ENCODE data around the gene PDCL3. TPM values are rescaled to one million over a fixed set of nuclear protein-coding genes. Genes with fewer than 3 reads are reported as not detected.

PDCL3 gene
- total and polyA plus RNA-seq, 5 donors from 2014 or later: 45.2 to 62.5 (median 55.5) TPM

DNA sequence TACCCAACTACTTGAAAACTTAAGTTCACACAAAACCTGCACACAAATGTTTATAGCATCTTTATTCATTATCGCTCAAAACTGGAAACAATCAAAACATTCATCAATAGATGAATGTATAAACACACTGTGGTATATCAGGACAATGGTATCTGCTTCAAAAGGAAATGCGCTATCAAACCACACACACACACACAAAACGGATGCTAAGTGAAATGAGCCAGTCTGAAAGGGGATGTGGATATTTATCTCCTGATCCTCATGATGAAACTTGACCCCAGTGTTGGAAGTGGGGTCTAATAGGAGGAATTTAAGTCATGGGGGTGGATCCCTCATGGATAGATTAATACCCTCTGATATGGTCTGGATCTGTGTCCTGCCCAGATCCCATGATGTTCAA is 22.0 kb downstream of the PDCL3 start:
- H3K36me3 Mint-ChIP-seq: peaks cover 3% of the 10 kb centered on the region
- H3K27ac ChIP-seq (ENCODE audit: insufficient read depth, low read length, poor library complexity, severe bottlenecking): no peak overlapping the region
- H3K4me3 Mint-ChIP-seq: peak overlapping the region in 1 of 4 donors; percentile 2
- H3K27me3 ChIP-seq (ENCODE audit: control insufficient read depth, insufficient read depth, low read length): no peaks in the 10 kb centered on the region
- H3K4me3 ChIP-seq (ENCODE audit: low read depth, low read length): peak overlapping the region; percentile 8
- peak overlapping the region in 2 of 3 donors; percentile 78 to 81 for H3K27ac Mint-ChIP-seq
- no peak for ATAC-seq (ENCODE audit: low read depth in 2 of 2)
- H3K4me1 ChIP-seq (ENCODE audit: control insufficient read depth, insufficient read depth, low read length, poor library complexity, severe bottlenecking): peaks cover 37% of the 10 kb centered on the region
- H3K36me3 ChIP-seq (ENCODE audit: control insufficient read depth, insufficient read depth, low read length): no peaks in the 10 kb centered on the region
- H3K27me3 Mint-ChIP-seq: peaks cover 7% of the 10 kb centered on the region
- H3K9me3 Mint-ChIP-seq: peaks cover 0 to 4% (median 0%) of the 10 kb centered on the region in 7 donors
- H3K4me1 Mint-ChIP-seq: peaks cover 17 to 50% (median 37%) of the 10 kb centered on the region in 4 donors
- peak in 1 of 3 donors; percentile 16 for DNase-seq
- H3K9me3 ChIP-seq (ENCODE audit: control insufficient read depth in 2 of 2, low read length in 2 of 2): no peaks in the 10 kb centered on the region

- Histone ChIP-seq H3K4me3 (ENCODE audit: low read depth, low read length) (peak overlapping the region; percentile 8), H3K9me3 (ENCODE audit: control insufficient read depth in 2 of 2, low read length in 2 of 2) (no peaks in the 10 kb centered on the region), H3K36me3 (ENCODE audit: control insufficient read depth, insufficient read depth, low read length) (no peaks in the 10 kb centered on the region), H3K27me3 (ENCODE audit: control insufficient read depth, insufficient read depth, low read length) (no peaks in the 10 kb centered on the region), H3K4me1 (ENCODE audit: control insufficient read depth, insufficient read depth, low read length, poor library complexity, severe bottlenecking) (peaks cover 16% of the 10 kb centered on the region), H3K27ac (ENCODE audit: insufficient read depth, low read length, poor library complexity, severe bottlenecking) (peak overlapping the region; percentile 72)
- Mint-ChIP-seq H3K27me3 (peaks cover 21% of the 10 kb centered on the region), H3K36me3 (no peaks in the 10 kb centered on the region), H3K27ac (peak overlapping the region; percentile 67 to 91 (median 76)), H3K9me3 (peaks cover 0 to 4% (median 0%) of the 10 kb centered on the region in 7 donors), H3K4me1 (peaks cover 9 to 41% (median 25%) of the 10 kb centered on the region in 4 donors), H3K4me3 (peak overlapping the region in 3 of 4 donors; percentile 10 to 44 (median 18))
- DNase-seq (peak in 2 of 3 donors; percentile 80 to 89), ATAC-seq (ENCODE audit: low read depth in 2 of 2) (peak; percentile 97)
These were observed 25.4 kb downstream of the PDCL3 start for GRCh38 chr2:100588071-100588786.

DNA sequence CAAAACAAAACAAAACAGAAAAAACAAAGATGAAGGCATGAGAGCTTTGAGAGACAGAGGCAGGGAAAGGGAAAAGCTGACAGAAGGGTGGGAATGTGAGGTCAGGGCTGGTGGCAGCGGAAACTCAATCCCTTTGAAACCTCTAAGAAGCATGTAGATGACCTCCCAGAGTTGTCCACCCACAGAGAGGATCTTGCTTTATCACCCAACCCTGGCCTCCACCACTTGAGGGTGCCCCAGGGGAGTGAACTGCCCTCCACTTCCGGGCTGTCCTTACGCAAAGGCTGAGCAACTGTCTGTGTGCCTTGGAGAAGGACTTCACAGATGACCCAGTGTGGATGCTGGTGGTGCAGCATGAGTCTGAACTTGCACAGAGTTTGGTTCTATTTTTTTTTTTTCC is 26.7 kb downstream of the PDCL3 start:
- Histone ChIP-seq H3K4me1 (ENCODE audit: control insufficient read depth, insufficient read depth, low read length, poor library complexity, severe bottlenecking) (peaks cover 16% of the 10 kb centered on the region), H3K36me3 (ENCODE audit: control insufficient read depth, insufficient read depth, low read length) (no peaks in the 10 kb centered on the region), H3K9me3 (ENCODE audit: control insufficient read depth in 2 of 2, low read length in 2 of 2) (no peaks in the 10 kb centered on the region), H3K27ac (ENCODE audit: insufficient read depth, low read length, poor library complexity, severe bottlenecking) (no peak overlapping the region), H3K27me3 (ENCODE audit: control insufficient read depth, insufficient read depth, low read length) (no peaks in the 10 kb centered on the region), H3K4me3 (ENCODE audit: low read depth, low read length) (no peak overlapping the region)
- Mint-ChIP-seq H3K36me3 (no peaks in the 10 kb centered on the region), H3K4me1 (peaks cover 9 to 34% (median 26%) of the 10 kb centered on the region in 4 donors), H3K27me3 (peaks cover 21% of the 10 kb centered on the region), H3K4me3 (no peak overlapping the region), H3K9me3 (peaks cover 0 to 4% (median 0%) of the 10 kb centered on the region in 7 donors), H3K27ac (peak overlapping the region in 2 of 3 donors; percentile 76 to 84)
- no peak for DNase-seq
- no peak for ATAC-seq (ENCODE audit: low read depth in 2 of 2)

GRCh38 chr2:100592226-100592625 is 29.4 kb downstream of the PDCL3 start:
- H3K4me3 Mint-ChIP-seq: no peak overlapping the region
- Histone ChIP-seq H3K4me3 (ENCODE audit: low read depth, low read length) (no peak overlapping the region), H3K4me1 (ENCODE audit: control insufficient read depth, insufficient read depth, low read length, poor library complexity, severe bottlenecking) (peaks cover 16% of the 10 kb centered on the region), H3K9me3 (ENCODE audit: control insufficient read depth in 2 of 2, low read length in 2 of 2) (no peaks in the 10 kb centered on the region), H3K27ac (ENCODE audit: insufficient read depth, low read length, poor library complexity, severe bottlenecking) (no peak overlapping the region), H3K36me3 (ENCODE audit: control insufficient read depth, insufficient read depth, low read length) (no peaks in the 10 kb centered on the region), H3K27me3 (ENCODE audit: control insufficient read depth, insufficient read depth, low read length) (no peaks in the 10 kb centered on the region)
- no peaks in the 10 kb centered on the region for H3K36me3 Mint-ChIP-seq
- H3K4me1 Mint-ChIP-seq: peaks cover 5 to 23% (median 18%) of the 10 kb centered on the region in 4 donors
- peaks cover 24% of the 10 kb centered on the region for H3K27me3 Mint-ChIP-seq
- H3K9me3 Mint-ChIP-seq: peaks cover 0 to 2% (median 0%) of the 10 kb centered on the region in 7 donors
- no peak overlapping the region for H3K27ac Mint-ChIP-seq
- DNase-seq (no peak), ATAC-seq (ENCODE audit: low read depth in 2 of 2) (no peak)

GRCh38 chr2:100596465-100596864 is 33.7 kb downstream of the PDCL3 start:
- Histone ChIP-seq H3K4me1 (ENCODE audit: control insufficient read depth, insufficient read depth, low read length, poor library complexity, severe bottlenecking) (peaks cover 1% of the 10 kb centered on the region), H3K27ac (ENCODE audit: insufficient read depth, low read length, poor library complexity, severe bottlenecking) (no peak overlapping the region), H3K4me3 (ENCODE audit: low read depth, low read length) (no peak overlapping the region), H3K36me3 (ENCODE audit: control insufficient read depth, insufficient read depth, low read length) (no peaks in the 10 kb centered on the region), H3K27me3 (ENCODE audit: control insufficient read depth, insufficient read depth, low read length) (no peaks in the 10 kb centered on the region), H3K9me3 (ENCODE audit: control insufficient read depth in 2 of 2, low read length in 2 of 2) (no peaks in the 10 kb centered on the region)
- DNase-seq (no peak), ATAC-seq (ENCODE audit: low read depth in 2 of 2) (no peak)
- peaks cover 7% of the 10 kb centered on the region for H3K27me3 Mint-ChIP-seq
- H3K36me3 Mint-ChIP-seq: no peaks in the 10 kb centered on the region
- peaks cover 0 to 12% (median 4%) of the 10 kb centered on the region in 4 donors for H3K4me1 Mint-ChIP-seq
- H3K4me3 Mint-ChIP-seq: no peak overlapping the region
- H3K9me3 Mint-ChIP-seq: no peaks in the 10 kb centered on the region
- H3K27ac Mint-ChIP-seq: no peak overlapping the region

GRCh38 chr2:100599566-100599965 is 36.8 kb downstream of the PDCL3 start:
- Histone ChIP-seq H3K36me3 (ENCODE audit: control insufficient read depth, insufficient read depth, low read length) (no peaks in the 10 kb centered on the region), H3K27me3 (ENCODE audit: control insufficient read depth, insufficient read depth, low read length) (no peaks in the 10 kb centered on the region), H3K4me3 (ENCODE audit: low read depth, low read length) (no peak overlapping the region), H3K4me1 (ENCODE audit: control insufficient read depth, insufficient read depth, low read length, poor library complexity, severe bottlenecking) (peaks cover 9% of the 10 kb centered on the region), H3K9me3 (ENCODE audit: control insufficient read depth in 2 of 2, low read length in 2 of 2) (no peaks in the 10 kb centered on the region), H3K27ac (ENCODE audit: insufficient read depth, low read length, poor library complexity, severe bottlenecking) (no peak overlapping the region)
- no peak for DNase-seq
- H3K27me3 Mint-ChIP-seq: peaks cover 8% of the 10 kb centered on the region
- H3K4me1 Mint-ChIP-seq: peaks cover 0 to 14% (median under 1%) of the 10 kb centered on the region in 4 donors
- no peaks in the 10 kb centered on the region for H3K9me3 Mint-ChIP-seq
- no peak overlapping the region for H3K4me3 Mint-ChIP-seq
- H3K36me3 Mint-ChIP-seq: no peaks in the 10 kb centered on the region
- no peak overlapping the region for H3K27ac Mint-ChIP-seq
- no peak for ATAC-seq (ENCODE audit: low read depth in 2 of 2)

DNA sequence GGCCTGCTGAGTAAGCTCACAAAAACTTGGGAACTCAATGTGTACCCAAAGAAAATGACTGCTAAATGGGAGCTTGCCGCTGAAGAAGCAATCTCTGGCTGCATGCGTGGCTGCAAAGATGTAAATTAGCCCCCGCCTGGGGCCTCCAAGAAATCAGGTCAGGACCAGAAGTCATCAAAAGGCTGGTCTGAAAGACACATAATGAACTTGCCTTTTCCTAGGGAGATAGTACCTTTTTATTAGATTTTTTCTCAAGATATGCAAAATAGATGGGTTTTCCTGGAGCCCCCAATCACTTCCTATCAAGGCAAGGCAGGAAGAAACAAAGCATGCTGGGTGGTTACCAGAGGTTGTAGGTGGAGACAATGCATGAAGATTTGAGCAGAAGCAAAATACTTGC is 38.9 kb downstream of the PDCL3 start:
- Histone ChIP-seq H3K27me3 (ENCODE audit: control insufficient read depth, insufficient read depth, low read length) (no peaks in the 10 kb centered on the region), H3K27ac (ENCODE audit: insufficient read depth, low read length, poor library complexity, severe bottlenecking) (no peak overlapping the region), H3K4me3 (ENCODE audit: low read depth, low read length) (no peak overlapping the region), H3K4me1 (ENCODE audit: control insufficient read depth, insufficient read depth, low read length, poor library complexity, severe bottlenecking) (peaks cover 9% of the 10 kb centered on the region), H3K9me3 (ENCODE audit: control insufficient read depth in 2 of 2, low read length in 2 of 2) (no peaks in the 10 kb centered on the region), H3K36me3 (ENCODE audit: control insufficient read depth, insufficient read depth, low read length) (no peaks in the 10 kb centered on the region)
- Mint-ChIP-seq H3K27me3 (peaks cover 9% of the 10 kb centered on the region), H3K9me3 (no peaks in the 10 kb centered on the region), H3K4me3 (no peak overlapping the region), H3K4me1 (peaks cover 0 to 7% (median under 1%) of the 10 kb centered on the region in 4 donors), H3K36me3 (no peaks in the 10 kb centered on the region), H3K27ac (no peak overlapping the region)
- DNase-seq: peak in 1 of 3 donors; percentile 13
- no peak for ATAC-seq (ENCODE audit: low read depth in 2 of 2)

GRCh38 chr2:100603414-100603813 is 40.6 kb downstream of the PDCL3 start:
- DNase-seq: no peak
- H3K36me3 ChIP-seq (ENCODE audit: control insufficient read depth, insufficient read depth, low read length): no peaks in the 10 kb centered on the region
- Mint-ChIP-seq H3K4me3 (no peak overlapping the region), H3K27me3 (peaks cover 9% of the 10 kb centered on the region), H3K36me3 (no peaks in the 10 kb centered on the region), H3K27ac (no peak overlapping the region), H3K9me3 (no peaks in the 10 kb centered on the region), H3K4me1 (peaks cover 0 to 8% (median 4%) of the 10 kb centered on the region in 4 donors)
- no peak overlapping the region for H3K4me3 ChIP-seq (ENCODE audit: low read depth, low read length)
- no peaks in the 10 kb centered on the region for H3K9me3 ChIP-seq (ENCODE audit: control insufficient read depth in 2 of 2, low read length in 2 of 2)
- H3K27me3 ChIP-seq (ENCODE audit: control insufficient read depth, insufficient read depth, low read length): no peaks in the 10 kb centered on the region
- H3K4me1 ChIP-seq (ENCODE audit: control insufficient read depth, insufficient read depth, low read length, poor library complexity, severe bottlenecking): peaks cover 9% of the 10 kb centered on the region
- no peak for ATAC-seq (ENCODE audit: low read depth in 2 of 2)
- no peak overlapping the region for H3K27ac ChIP-seq (ENCODE audit: insufficient read depth, low read length, poor library complexity, severe bottlenecking)
